Measurements from ENCODE around the gene RNF212. TPM values are rescaled to one million over a fixed set of nuclear protein-coding genes. Genes with fewer than 3 reads are reported as not detected.

The RNF212 gene
- total RNA-seq, 1 donor from 2014 or later: 8.1 TPM

- H3K4me3 ChIP-seq (ENCODE audit: low read depth, low read length): no peak overlapping the region
- no peak for TF ChIP-seq CTCF (conservative IDR thresholded peaks at IDR 0.05; ENCODE audit: low read depth, low read length)
- no peak for DNase-seq (ENCODE audit: low read depth)
Observed at GRCh38 chr4:1023075-1023640, 90.2 kb downstream of the RNF212 start.

- no peak for DNase-seq (ENCODE audit: low read depth)
- no peak for TF ChIP-seq CTCF (conservative IDR thresholded peaks at IDR 0.05; ENCODE audit: low read depth, low read length)
- no peak overlapping the region for H3K4me3 ChIP-seq (ENCODE audit: low read depth, low read length)
Observed at GRCh38 chr4:1022739-1023066, 90.7 kb downstream of the RNF212 start.

GRCh38 chr4:1022051-1022738 is 91.2 kb downstream of the RNF212 start:
- no peak overlapping the region for H3K4me3 ChIP-seq (ENCODE audit: low read depth, low read length)
- no peak for TF ChIP-seq CTCF (conservative IDR thresholded peaks at IDR 0.05; ENCODE audit: low read depth, low read length)
- no peak for DNase-seq (ENCODE audit: low read depth)

Other genes starting within 250 kb of the RNF212 start
- gene GAK, start 181.2 kb downstream of the RNF212 start, total RNA-seq: 105 and 123 TPM in 2 replicates
- gene TMEM175, start 181.1 kb downstream of the RNF212 start, total RNA-seq: 10.2 and 11.4 TPM in 2 replicates
- gene DGKQ, start 140.0 kb downstream of the RNF212 start, total RNA-seq: 11.1 and 16.9 TPM in 2 replicates
- gene IDUA, start 126.5 kb downstream of the RNF212 start, total RNA-seq: 0.87 and 5.8 TPM in 2 replicates
- 0.35 and 1.3 TPM in 2 replicates for gene SLC26A1, start 120.2 kb downstream of the RNF212 start, total RNA-seq
- gene FGFRL1, start 101.9 kb downstream of the RNF212 start, total RNA-seq: 43.6 and 52.5 TPM in 2 replicates
- 1.4 and 18.1 TPM in 2 replicates for gene SPON2, start 59.0 kb upstream of the RNF212 start, total RNA-seq
- gene CTBP1, start 135.6 kb upstream of the RNF212 start, total RNA-seq: 272 and 334 TPM in 2 replicates
- 72.3 and 114 TPM in 2 replicates for gene MAEA, start 176.3 kb upstream of the RNF212 start, total RNA-seq
- 3.5 and 4.0 TPM in 2 replicates for gene UVSSA, start 233.6 kb upstream of the RNF212 start, total RNA-seq